ENCODE results near the gene TMEM220.
"Not testable (repeated sequence)": the region's sequence is repeated elsewhere in the genome, so short reads cannot be mapped to it uniquely, and the experiment has no call there.

Gene TMEM220

GRCh38 chr17:10727192-10727591 is 2.6 kb downstream of the TMEM220 start:
- DNase-seq = no peak

- DNase-seq = no peak
Observed at GRCh38 chr17:10726196-10726595, 3.6 kb downstream of the TMEM220 start.

GRCh38 chr17:10725262-10725661 is 4.6 kb downstream of the TMEM220 start:
- DNase-seq = no peak

- no peak for DNase-seq
Observed at GRCh38 chr17:10724546-10725195, 5.2 kb downstream of the TMEM220 start.

GRCh38 chr17:10718547-10718946 is 11.3 kb downstream of the TMEM220 start:
- DNase-seq = no peak

GRCh38 chr17:10716218-10716617 is 13.6 kb downstream of the TMEM220 start:
- DNase-seq = no peak

GRCh38 chr17:10713318-10713717 is 16.5 kb downstream of the TMEM220 start:
- DNase-seq = no peak

- DNase-seq = no peak
Observed at GRCh38 chr17:10705727-10706126, 24.1 kb downstream of the TMEM220 start.

- no peak for DNase-seq
Observed at GRCh38 chr17:10702574-10702973, 27.2 kb downstream of the TMEM220 start.

- no peak for DNase-seq
Observed at GRCh38 chr17:10699856-10700255, 30.0 kb downstream of the TMEM220 start.

GRCh38 chr17:10698096-10698818 is 31.6 kb downstream of the TMEM220 start:
- no peak for DNase-seq

GRCh38 chr17:10697092-10698081 is 32.4 kb downstream of the TMEM220 start, which contains the start of the genes ADPRM and SCO1:
Gene ADPRM (plus strand): TSS chr17:10697594. CDS start chr17:10704927, 7,333 bp downstream.
Gene SCO1 (minus strand): TSS chr17:10697533. CDS start chr17:10697507, 26 bp downstream.
- peak; percentile 88 for DNase-seq

- not testable (repeated sequence) for DNase-seq
Observed at GRCh38 chr17:10695875-10696407, 33.9 kb downstream of the TMEM220 start.

GRCh38 chr17:10687499-10687898 is 42.3 kb downstream of the TMEM220 start:
- no peak for DNase-seq

- DNase-seq = no peak
Observed at GRCh38 chr17:10683853-10684252, 46.0 kb downstream of the TMEM220 start.

- no peak for DNase-seq
Observed at GRCh38 chr17:10681866-10682446, 47.9 kb downstream of the TMEM220 start.

- no peak for DNase-seq
Observed at GRCh38 chr17:10674704-10675103, 55.1 kb downstream of the TMEM220 start.

GRCh38 chr17:10673312-10673711 is 56.5 kb downstream of the TMEM220 start:
- DNase-seq = no peak

- no peak for DNase-seq
Observed at GRCh38 chr17:10668775-10669174, 61.0 kb downstream of the TMEM220 start.

GRCh38 chr17:10666906-10667305 is 62.9 kb downstream of the TMEM220 start:
- DNase-seq = no peak

- no peak for DNase-seq
Observed at GRCh38 chr17:10664571-10664970, 65.3 kb downstream of the TMEM220 start.

Measured in stimulated activated CD4-positive, alpha-beta T cell treated with anti-CD3 and anti-CD28 coated beads, Interleukin-4, amount 100 ng/mL, for 1 hour (primary cell).